ENCODE data around the gene OR5B21.

Gene OR5B21

DNA sequence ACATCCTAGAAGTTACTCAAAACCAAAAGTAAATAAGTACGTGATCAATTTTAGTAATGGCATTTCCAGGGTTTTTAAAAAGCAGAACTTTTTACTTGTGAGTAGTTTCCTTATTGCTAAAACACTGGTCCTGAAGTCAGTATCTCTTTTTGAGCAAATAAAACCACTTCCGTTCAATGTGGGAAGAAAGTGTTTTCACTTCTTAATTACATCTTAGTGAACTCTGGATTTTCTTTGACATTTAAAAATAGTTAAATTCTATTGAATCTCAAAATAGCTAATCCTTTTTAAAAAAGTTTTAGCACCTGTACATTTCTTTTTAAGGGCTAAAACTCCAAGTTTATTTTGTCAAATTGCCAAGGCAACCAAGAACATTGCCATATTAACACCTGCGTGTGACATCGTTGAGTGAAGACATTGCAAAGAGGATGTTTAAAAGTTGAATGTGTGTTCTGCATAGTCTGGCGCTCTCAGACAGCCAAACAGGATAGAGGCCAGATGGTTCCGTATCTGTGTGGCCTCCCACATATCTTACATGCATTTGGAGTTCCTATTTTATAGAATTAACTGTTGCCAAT lies 17.2 kb upstream of the OR5B21 start:
- TF ChIP-seq, protein P1, sequence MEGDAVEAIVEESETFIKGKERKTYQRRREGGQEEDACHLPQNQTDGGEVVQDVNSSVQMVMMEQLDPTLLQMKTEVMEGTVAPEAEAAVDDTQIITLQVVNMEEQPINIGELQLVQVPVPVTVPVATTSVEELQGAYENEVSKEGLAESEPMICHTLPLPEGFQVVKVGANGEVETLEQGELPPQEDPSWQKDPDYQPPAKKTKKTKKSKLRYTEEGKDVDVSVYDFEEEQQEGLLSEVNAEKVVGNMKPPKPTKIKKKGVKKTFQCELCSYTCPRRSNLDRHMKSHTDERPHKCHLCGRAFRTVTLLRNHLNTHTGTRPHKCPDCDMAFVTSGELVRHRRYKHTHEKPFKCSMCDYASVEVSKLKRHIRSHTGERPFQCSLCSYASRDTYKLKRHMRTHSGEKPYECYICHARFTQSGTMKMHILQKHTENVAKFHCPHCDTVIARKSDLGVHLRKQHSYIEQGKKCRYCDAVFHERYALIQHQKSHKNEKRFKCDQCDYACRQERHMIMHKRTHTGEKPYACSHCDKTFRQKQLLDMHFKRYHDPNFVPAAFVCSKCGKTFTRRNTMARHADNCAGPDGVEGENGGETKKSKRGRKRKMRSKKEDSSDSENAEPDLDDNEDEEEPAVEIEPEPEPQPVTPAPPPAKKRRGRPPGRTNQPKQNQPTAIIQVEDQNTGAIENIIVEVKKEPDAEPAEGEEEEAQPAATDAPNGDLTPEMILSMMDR (IDR thresholded peaks at IDR 0.05; ENCODE audit: low read depth, low read length): no peak
- no peak for DNase-seq (ENCODE audit: extremely low read depth, low read depth)

DNA sequence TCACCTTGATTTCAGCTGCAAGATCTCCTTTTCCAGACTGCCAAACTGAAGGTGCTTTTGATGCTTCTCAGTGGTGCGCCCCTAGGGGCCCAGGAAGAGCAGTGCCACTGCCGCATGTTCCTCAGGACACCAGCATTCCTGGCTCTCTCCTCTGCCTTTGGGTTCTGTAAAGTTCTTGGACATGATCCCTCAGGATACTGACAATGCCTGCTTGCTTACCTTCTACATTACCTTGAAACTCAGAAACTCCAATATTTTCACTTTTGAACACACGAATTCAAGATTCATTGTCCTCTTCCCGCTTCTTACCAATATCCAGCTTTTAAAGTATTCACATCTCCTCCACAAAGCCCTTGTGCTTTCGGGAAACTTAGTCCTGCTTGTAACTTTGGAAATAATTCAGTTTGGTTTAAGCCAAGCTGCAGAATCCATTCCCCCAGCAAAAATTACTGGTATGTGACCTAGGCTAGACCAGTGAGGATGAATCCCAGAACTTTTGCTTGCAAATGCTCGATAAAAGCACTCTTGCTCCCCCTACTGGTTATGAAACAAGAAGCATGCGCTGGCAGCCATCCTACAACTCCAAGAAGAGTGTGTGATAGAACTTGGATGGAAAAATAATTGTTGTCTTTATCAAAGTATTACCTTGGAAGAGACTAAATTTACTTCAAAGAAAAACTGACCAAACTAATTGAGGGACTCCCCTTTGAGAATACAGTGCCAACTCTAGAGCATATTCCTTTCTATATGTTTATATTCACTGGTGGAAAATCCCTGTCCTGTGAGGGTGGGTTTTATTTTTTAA lies 16.5 kb upstream of the OR5B21 start:
- DNase-seq (ENCODE audit: extremely low read depth, low read depth): peak; percentile 61

DNA sequence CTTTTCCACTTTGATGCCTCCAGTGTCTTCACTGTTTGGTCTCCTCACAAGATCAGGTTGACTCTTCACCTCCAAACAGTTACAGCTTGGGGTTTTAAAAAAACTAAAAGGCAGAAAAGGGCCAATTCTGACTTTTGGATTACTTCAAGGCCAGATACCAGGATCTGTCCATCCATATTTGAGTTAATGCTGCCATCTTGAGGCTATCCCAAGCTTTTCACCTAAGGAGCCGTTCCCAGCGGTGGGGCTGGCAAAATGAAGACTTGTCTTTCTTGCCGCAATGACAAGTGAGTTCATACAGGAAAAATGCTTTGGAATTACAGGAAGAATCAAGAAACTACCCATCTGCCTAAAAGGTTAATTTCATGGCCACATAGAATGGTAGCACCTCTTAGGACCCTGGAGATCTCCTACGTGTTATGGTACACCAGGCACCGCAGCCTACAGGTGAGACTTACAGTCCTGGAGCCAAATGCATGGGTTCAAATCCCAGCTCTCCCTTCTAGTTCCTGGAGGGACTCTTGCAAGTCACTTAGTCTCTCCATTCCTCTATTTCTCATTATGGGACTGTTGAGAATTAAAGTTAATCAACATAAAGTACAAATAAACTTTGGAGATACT lies 6.0 kb upstream of the OR5B21 start:
- DNase-seq (ENCODE audit: extremely low read depth, low read depth): peak; percentile 19
- TF ChIP-seq, protein P1 (IDR thresholded peaks at IDR 0.05; ENCODE audit: low read depth, low read length): peak; percentile 66

More for the DNA sequence above, 16.5 kb upstream of the OR5B21 start:
- TF ChIP-seq, protein P1 (IDR thresholded peaks at IDR 0.05; ENCODE audit: low read depth, low read length): peak; percentile 92

DNA sequence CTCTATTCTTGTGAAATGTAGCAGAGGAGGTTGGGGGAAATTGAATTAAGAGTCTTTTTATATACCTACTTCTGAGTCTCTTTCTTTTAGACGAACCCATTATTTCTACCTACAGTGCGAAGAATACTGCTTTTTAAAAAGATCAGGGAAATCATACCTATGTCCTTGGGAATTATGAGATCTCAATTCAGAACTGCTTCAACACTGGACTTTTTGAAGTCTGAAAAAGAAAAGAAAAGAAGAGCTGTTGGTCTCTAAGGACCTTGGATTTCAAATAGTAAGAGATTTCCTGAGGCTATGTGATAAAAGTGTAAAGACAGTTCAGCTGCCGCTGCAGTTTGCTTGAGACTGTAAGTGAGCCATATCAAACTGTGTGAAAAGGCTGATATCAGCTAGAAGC lies 3.7 kb upstream of the OR5B21 start:
- TF ChIP-seq, protein P1 (IDR thresholded peaks at IDR 0.05; ENCODE audit: low read depth, low read length): no peak

DNA sequence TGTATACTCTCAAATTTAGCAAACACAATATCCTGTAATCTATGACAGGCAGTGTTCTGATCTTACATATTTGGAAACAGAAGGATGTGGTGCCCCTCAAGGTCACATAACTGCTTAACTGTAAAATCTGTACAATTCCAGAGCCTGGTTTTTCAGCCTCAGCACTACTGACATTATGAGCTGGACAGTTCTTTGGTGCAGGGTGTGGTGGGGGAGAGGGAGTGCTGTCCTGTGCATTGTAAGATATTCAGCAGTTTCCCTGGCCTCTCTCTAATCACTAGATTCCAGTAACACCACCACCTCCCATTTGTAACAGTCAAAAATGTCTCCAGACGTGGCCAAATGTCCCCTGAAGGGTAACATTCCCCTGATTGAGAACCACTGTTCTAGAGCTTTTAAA lies 1.8 kb upstream of the OR5B21 start:
- no peak for DNase-seq (ENCODE audit: extremely low read depth, low read depth)
- TF ChIP-seq, protein P1 (IDR thresholded peaks at IDR 0.05; ENCODE audit: low read depth, low read length): no peak

More for the DNA sequence above, 3.7 kb upstream of the OR5B21 start:
- DNase-seq (ENCODE audit: extremely low read depth, low read depth): no peak

DNA sequence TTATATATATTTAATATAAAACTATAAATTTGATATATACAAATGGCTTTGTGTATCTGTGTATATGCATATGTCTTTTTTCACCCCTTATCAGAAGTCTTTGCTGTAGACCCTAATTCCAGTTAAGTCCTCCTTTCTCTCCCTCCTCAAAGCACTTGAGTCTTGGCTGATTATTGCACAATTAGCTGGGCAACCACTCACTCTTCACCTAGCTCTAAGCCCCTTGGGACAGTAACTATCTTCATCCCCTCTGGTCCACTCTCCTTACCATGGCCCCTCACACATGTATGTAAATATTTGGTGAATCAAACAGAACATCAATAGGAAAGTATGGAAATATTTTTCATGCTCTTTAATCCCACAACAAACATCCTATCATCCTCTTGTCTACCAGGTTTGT lies 909 bp upstream of the OR5B21 start:
- no peak for DNase-seq (ENCODE audit: extremely low read depth, low read depth)
- TF ChIP-seq, protein P1 (IDR thresholded peaks at IDR 0.05; ENCODE audit: low read depth, low read length): no peak

DNA sequence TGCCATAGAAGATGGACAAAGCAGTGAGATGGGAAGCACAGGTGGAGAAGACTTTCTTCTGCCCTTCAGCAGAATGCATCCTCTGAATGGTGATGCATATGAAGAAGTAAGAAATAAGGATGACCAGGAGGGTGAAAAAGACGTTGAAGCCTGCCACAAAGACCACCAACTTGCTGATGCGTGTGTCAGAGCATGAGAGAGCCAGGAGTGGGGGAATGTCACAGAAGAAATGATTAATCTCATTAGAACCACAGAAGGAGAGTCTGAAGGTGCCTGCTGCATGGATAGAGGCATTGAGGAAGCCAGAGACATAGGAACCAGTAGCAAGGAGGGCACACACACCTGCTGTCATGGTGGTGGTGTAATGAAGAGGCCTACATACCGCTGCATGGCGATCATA lies 550 bp downstream of the OR5B21 start:
- DNase-seq (ENCODE audit: extremely low read depth, low read depth): no peak
- TF ChIP-seq, protein P1 (IDR thresholded peaks at IDR 0.05; ENCODE audit: low read depth, low read length): no peak

All from AG09319 (cell line).